Right lobe of liver (tissue), 6 donors: ENCODE measurements around the gene F2R. TPM values are rescaled to one million over a fixed set of nuclear protein-coding genes. Genes with fewer than 3 reads are reported as not detected.

Experiments
- ATAC-seq, 4 donors: fragments of 200-7000 bp; cut with Tn5 transposase; one replicate each; pipeline ENCODE4 v1.9.1; 2020; ENCODE audit warnings: mild to moderate bottlenecking in 4 of 4, moderate library complexity in 4 of 4
- DNase-seq, 3 donors: peaks; one replicate each; pipeline ENCODE4 v3.0.0-alpha.2; 2020
- H3K27ac ChIP-seq, 3 donors: fragments of 200-600 bp; one replicate each; pipeline ENCODE4 v1.8.0; 2022
- H3K27me3 ChIP-seq, 2 donors: fragments of 200-600 bp; one replicate each; pipeline ENCODE4 v1.8.0; 2022
- H3K36me3 ChIP-seq, 4 donors: fragments of 200-600 bp; sonication (generic) in 1 of 4; one replicate each; pipeline versions ENCODE4 v1.5.1 to v1.8.0; 2017 to 2022; ENCODE audit warnings: control low read depth in 1 of 4
- H3K4me1 ChIP-seq, 4 donors: fragments of 200-600 bp; sonication (generic) in 1 of 4; one replicate each; pipeline versions ENCODE4 v1.5.1 to v1.8.0; 2017 to 2022; ENCODE audit warnings: control low read depth in 1 of 4
- H3K4me3 ChIP-seq, 3 donors: fragments of 200-600 bp; one replicate each; pipeline ENCODE4 v1.8.0; 2022
- H3K9me3 ChIP-seq, 4 donors: fragments of 200-600 bp; sonication (generic) in 1 of 4; one replicate each; pipeline versions ENCODE4 v1.5.1 to v1.8.0; 2017 to 2022; ENCODE audit warnings: control low read depth in 1 of 4
- POLR2A ChIP-seq: fragments of 450-650 bp; IDR thresholded peaks from one replicate; pipeline ENCODE4 v1.6.1; 2017; ENCODE audit warnings: antibody characterized with exemption, mild to moderate bottlenecking
- WGBS: methylation state at CpG from one replicate; pipeline ENCODE4 v1.1.6; 2018; ENCODE audit warnings: low coverage, low lambda C conversion rate; ENCODE audit not compliant: insufficient coverage; ENCODE audit errors: missing lambda C conversion rate; 5-methylcytosine and 5-hydroxymethylcytosine counted together
- intact Hi-C, 2 donors: fragments of 100-400 bp; cut with DNase I; formaldehyde crosslinking; loops; one replicate each; pipeline versions ENCODE4 v1.11.2 to v1.14.1; 2022
- total RNA-seq, 6 experiments: library from RNA; depleted of rRNA in 2 of 6; stranded (reverse); fragments of >200 nt in 2 of 6; fragmentation: NEBNext Ultra II Directional in 3 of 6; extraction: Animal tissue kit (Norgen Biotek cat#: 25700) in 3 of 6; gene quantifications; one replicate each; pipeline versions ENCODE4 v1.1.0 to v1.2.4, GENCODE V29; 2016 to 2023
- TF ChIP-seq, protein P1 (sequence below), 4 donors: fragments of 200-600 bp in 3 of 4; fragments of 450-650 bp in 1 of 4; IDR thresholded peaks; one replicate each; pipeline versions ENCODE4 v1.5.1 to v1.8.0; 2016 to 2022; ENCODE audit warnings: antibody characterized with exemption in 4 of 4, mild to moderate bottlenecking in 2 of 4
- donor health status: DM: no; HTN: yes; CAD: no.
- donor health status: DM: no; HTN: no; CAD: no.
- donor health status: DM: no; HTN: no; CAD: no.
- donor health status: DM: no; HTN: yes; CAD: no.
- donor health status: DM: no; HTN: yes; CAD: no.

F2R gene
- total RNA-seq, 6 experiments from 2014 or later: 3.5 to 18.4 (median 11.4) TPM

GRCh38 chr5:76710991-76711390 lies 4.9 kb upstream of the F2R start:
- 68% methylated on average over 4 of the region's 4 CpGs for WGBS
- no peaks in the 10 kb centered on the region for H3K4me1 ChIP-seq
- DNase-seq: no peak
- ATAC-seq: no peak
- intact Hi-C loops: loop anchor here in 1 of 2 donors (10.0 kb wide), 1 partner anchor 54 kb away; no protein-coding TSS in a partner anchor
- no peaks in the 10 kb centered on the region for H3K27me3 ChIP-seq
- TF ChIP-seq, protein P1, sequence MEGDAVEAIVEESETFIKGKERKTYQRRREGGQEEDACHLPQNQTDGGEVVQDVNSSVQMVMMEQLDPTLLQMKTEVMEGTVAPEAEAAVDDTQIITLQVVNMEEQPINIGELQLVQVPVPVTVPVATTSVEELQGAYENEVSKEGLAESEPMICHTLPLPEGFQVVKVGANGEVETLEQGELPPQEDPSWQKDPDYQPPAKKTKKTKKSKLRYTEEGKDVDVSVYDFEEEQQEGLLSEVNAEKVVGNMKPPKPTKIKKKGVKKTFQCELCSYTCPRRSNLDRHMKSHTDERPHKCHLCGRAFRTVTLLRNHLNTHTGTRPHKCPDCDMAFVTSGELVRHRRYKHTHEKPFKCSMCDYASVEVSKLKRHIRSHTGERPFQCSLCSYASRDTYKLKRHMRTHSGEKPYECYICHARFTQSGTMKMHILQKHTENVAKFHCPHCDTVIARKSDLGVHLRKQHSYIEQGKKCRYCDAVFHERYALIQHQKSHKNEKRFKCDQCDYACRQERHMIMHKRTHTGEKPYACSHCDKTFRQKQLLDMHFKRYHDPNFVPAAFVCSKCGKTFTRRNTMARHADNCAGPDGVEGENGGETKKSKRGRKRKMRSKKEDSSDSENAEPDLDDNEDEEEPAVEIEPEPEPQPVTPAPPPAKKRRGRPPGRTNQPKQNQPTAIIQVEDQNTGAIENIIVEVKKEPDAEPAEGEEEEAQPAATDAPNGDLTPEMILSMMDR (IDR thresholded peaks at IDR 0.05): no peak
- no peak for TF ChIP-seq POLR2A
- no peak overlapping the region for H3K27ac ChIP-seq
- no peak overlapping the region for H3K4me3 ChIP-seq
- peaks cover 0 to 6% (median 2%) of the 10 kb centered on the region in 4 donors for H3K36me3 ChIP-seq
- no peaks in the 10 kb centered on the region for H3K9me3 ChIP-seq

- 4% methylated on average over 23 of the region's 52 CpGs for WGBS
- DNase-seq: peak in 1 of 3 donors; percentile 51
- intact Hi-C loops: loop anchor here in 1 of 2 donors (10.0 kb wide), 1 partner anchor 50 kb away; no protein-coding TSS in a partner anchor
- H3K27ac ChIP-seq: peak overlapping the region; percentile 47 to 79 (median 56)
- peaks cover 0 to 7% (median 0%) of the 10 kb centered on the region in 4 donors for H3K4me1 ChIP-seq
- no peaks in the 10 kb centered on the region for H3K36me3 ChIP-seq
- H3K9me3 ChIP-seq: no peaks in the 10 kb centered on the region
- TF ChIP-seq POLR2A: no peak
- TF ChIP-seq, protein P1 (IDR thresholded peaks at IDR 0.05): no peak
- H3K4me3 ChIP-seq: peak overlapping the region; percentile 59 to 62 (median 60)
- H3K27me3 ChIP-seq: no peaks in the 10 kb centered on the region
- peak; percentile 38 to 52 (median 50) for ATAC-seq
Observed at GRCh38 chr5:76714751-76715485, 1.0 kb upstream of the F2R start.

DNA sequence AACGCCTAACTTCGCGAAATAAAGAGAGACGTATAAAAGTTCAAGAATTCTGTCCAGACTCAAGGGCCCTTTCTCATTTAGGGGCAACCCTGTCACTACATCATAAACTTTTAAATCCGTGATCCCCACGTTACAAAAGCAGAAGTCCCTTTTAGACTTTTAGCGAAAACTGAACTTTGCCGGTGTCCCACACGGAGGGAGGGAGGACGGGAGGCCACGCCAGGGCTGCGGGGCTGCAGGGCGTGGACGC lies 515 bp upstream of the F2R start:
- 0% methylated on average over 11 of the region's 14 CpGs for WGBS
- DNase-seq (no peak), ATAC-seq (no peak)
- peak overlapping the region; percentile 47 to 79 (median 56) for H3K27ac ChIP-seq
- intact Hi-C loops: loop anchor here in 1 of 2 donors (10.0 kb wide), 1 partner anchor 49 kb away; no protein-coding TSS in a partner anchor
- H3K4me1 ChIP-seq: peaks cover 0 to 7% (median 0%) of the 10 kb centered on the region in 4 donors
- no peaks in the 10 kb centered on the region for H3K36me3 ChIP-seq
- no peaks in the 10 kb centered on the region for H3K27me3 ChIP-seq
- TF ChIP-seq POLR2A: no peak
- TF ChIP-seq, protein P1 (IDR thresholded peaks at IDR 0.05): no peak
- H3K9me3 ChIP-seq: no peaks in the 10 kb centered on the region
- H3K4me3 ChIP-seq: peak overlapping the region; percentile 59 to 62 (median 60)

DNA sequence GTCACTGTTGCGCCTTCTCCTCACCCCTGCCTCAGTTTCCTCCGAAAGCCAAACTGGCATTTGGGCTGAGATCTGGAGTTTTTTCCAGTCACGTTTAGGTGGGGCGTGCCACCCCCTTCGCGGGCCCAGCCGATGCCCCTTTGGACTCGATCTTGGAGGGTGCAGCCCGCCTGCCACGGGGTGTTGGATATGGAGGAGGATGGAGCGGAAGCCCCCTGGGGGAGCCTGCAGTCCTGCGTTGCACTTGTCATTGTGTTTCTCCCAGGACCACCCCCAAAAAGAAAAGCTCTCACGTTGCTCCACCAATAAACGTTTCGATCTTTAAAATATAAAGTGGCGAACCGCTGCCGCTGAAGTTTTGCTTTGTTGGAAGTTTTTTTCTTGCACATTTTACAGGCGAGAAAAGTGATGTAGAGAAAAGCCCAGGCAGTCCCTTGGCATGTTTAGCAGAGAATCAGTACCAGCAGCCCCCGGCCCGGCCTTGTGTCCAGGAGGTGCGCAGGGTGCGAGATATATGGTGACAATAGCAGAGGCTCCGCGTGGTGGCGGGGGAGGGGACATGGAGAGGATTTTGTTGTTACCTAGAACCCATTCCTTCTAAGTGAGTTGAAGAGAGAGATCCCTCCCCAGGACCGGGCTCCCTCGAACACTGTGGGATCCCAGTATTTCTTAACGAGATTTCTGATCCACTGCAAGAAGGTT lies 681 bp downstream of the F2R start:
- H3K27ac ChIP-seq: peak overlapping the region; percentile 45 to 79 (median 56)
- intact Hi-C loops: loop anchor here in 1 of 2 donors (10.0 kb wide), 1 partner anchor 48 kb away; no protein-coding TSS in a partner anchor

More for the DNA sequence above, 681 bp downstream of the F2R start:
- Histone ChIP-seq H3K4me1 (peaks cover 0 to 7% (median 0%) of the 10 kb centered on the region in 4 donors), H3K9me3 (no peaks in the 10 kb centered on the region), H3K4me3 (peak overlapping the region; percentile 59 to 62 (median 60)), H3K27me3 (no peaks in the 10 kb centered on the region), H3K36me3 (no peaks in the 10 kb centered on the region)
- no peak for TF ChIP-seq POLR2A
- TF ChIP-seq, protein P1 (IDR thresholded peaks at IDR 0.05): no peak
- ATAC-seq (peak in 1 of 4 donors; percentile 17), DNase-seq (no peak)
- WGBS: 27% methylated on average over 17 of the region's 29 CpGs
